ENCODE measurements around the gene IL16. TPM values are rescaled to one million over a fixed set of nuclear protein-coding genes. Genes with fewer than 3 reads are reported as not detected.

Gene IL16
- polyA plus RNA-seq, 2 of the 4 experiments (the other 2 are of a cell fraction), result 0.09 TPM; not detected in 1

GRCh38 chr15:81337241-81337640 lies 140.6 kb downstream of the IL16 start:
- no peak for TF ChIP-seq CHD4 (IDR thresholded peaks at IDR 0.05; ENCODE audit: borderline replicate concordance)
- no peak for TF ChIP-seq KDM5A (IDR thresholded peaks at IDR 0.05)
- no peak for TF ChIP-seq ZC3H11A (IDR thresholded peaks at IDR 0.05)
- no peak for TF ChIP-seq NPAS2 (CRISPR knock-in tag; IDR thresholded peaks at IDR 0.05; ENCODE audit: borderline replicate concordance)
- TF ChIP-seq RARB (CRISPR knock-in tag; IDR thresholded peaks at IDR 0.05), result no peak
- TF ChIP-seq, protein P1, sequence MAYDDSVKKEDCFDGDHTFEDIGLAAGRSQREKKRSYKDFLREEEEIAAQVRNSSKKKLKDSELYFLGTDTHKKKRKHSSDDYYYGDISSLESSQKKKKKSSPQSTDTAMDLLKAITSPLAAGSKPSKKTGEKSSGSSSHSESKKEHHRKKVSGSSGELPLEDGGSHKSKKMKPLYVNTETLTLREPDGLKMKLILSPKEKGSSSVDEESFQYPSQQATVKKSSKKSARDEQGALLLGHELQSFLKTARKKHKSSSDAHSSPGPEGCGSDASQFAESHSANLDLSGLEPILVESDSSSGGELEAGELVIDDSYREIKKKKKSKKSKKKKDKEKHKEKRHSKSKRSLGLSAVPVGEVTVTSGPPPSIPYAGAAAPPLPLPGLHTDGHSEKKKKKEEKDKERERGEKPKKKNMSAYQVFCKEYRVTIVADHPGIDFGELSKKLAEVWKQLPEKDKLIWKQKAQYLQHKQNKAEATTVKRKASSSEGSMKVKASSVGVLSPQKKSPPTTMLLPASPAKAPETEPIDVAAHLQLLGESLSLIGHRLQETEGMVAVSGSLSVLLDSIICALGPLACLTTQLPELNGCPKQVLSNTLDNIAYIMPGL (CRISPR knock-in tag; IDR thresholded peaks at IDR 0.05; ENCODE audit: borderline replicate concordance), result no peak
- H3K27ac ChIP-seq, result no peak overlapping the region
- FAIRE-seq, result no peak
- ChIA-PET CTCF (interaction anchor here (0.6 to 2.5 kb wide), 10 partner anchors 9 to 78 kb away, joined by 3 to 13 read pairs (median 5); no protein-coding TSS in a partner anchor), POLR2A (no interaction called here)
- WGBS (ENCODE audit: missing lambda C conversion rate), result 33% methylated on average over 3 of the region's 3 CpGs
- no peak for DNase-seq (ENCODE audit: low read depth in 1 of 2, low spot score in 1 of 2)
- no peaks in the 10 kb centered on the region for H3K9me3 ChIP-seq
- H3K4me1 ChIP-seq, result peaks cover 13% of the 10 kb centered on the region; the same call in 2 of the 3 replicates
- no peak for ATAC-seq
- H3K4me3 ChIP-seq, result no peak overlapping the region
- no peak overlapping the region for H3K4me2 ChIP-seq

GRCh38 chr15:81337713-81338157 lies 141.1 kb downstream of the IL16 start:
- H3K27ac ChIP-seq, result no peak overlapping the region
- WGBS (ENCODE audit: missing lambda C conversion rate), result 44% methylated on average over 9 of the region's 9 CpGs
- no peak for TF ChIP-seq MYC (IDR thresholded peaks at IDR 0.05; ENCODE audit: borderline replicate concordance, low read length)
- TF ChIP-seq SMC3 (IDR thresholded peaks at IDR 0.05), result no peak
- TF ChIP-seq SREBF2 (IDR thresholded peaks at IDR 0.05), result no peak
- no peak for TF ChIP-seq CBX8 (IDR thresholded peaks at IDR 0.05)
- no peak for TF ChIP-seq JUNB (IDR thresholded peaks at IDR 0.05)
- no peak for TF ChIP-seq ELK1 (IDR thresholded peaks at IDR 0.05; ENCODE audit: low read depth, low read length)
- no peak for TF ChIP-seq GATA3 (IDR thresholded peaks at IDR 0.05; ENCODE audit: borderline replicate concordance)
- no peak for TF ChIP-seq TP53 (CRISPR knock-in tag; IDR thresholded peaks at IDR 0.05)
- TF ChIP-seq HDAC2 (IDR thresholded peaks at IDR 0.05), result no peak
- TF ChIP-seq, protein P2, sequence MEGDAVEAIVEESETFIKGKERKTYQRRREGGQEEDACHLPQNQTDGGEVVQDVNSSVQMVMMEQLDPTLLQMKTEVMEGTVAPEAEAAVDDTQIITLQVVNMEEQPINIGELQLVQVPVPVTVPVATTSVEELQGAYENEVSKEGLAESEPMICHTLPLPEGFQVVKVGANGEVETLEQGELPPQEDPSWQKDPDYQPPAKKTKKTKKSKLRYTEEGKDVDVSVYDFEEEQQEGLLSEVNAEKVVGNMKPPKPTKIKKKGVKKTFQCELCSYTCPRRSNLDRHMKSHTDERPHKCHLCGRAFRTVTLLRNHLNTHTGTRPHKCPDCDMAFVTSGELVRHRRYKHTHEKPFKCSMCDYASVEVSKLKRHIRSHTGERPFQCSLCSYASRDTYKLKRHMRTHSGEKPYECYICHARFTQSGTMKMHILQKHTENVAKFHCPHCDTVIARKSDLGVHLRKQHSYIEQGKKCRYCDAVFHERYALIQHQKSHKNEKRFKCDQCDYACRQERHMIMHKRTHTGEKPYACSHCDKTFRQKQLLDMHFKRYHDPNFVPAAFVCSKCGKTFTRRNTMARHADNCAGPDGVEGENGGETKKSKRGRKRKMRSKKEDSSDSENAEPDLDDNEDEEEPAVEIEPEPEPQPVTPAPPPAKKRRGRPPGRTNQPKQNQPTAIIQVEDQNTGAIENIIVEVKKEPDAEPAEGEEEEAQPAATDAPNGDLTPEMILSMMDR (IDR thresholded peaks at IDR 0.05), result no peak
- no peak for TF ChIP-seq PBX3 (IDR thresholded peaks at IDR 0.05)
- ATAC-seq (no peak), FAIRE-seq (no peak), DNase-seq (ENCODE audit: low read depth in 1 of 2, low spot score in 1 of 2) (no peak)
- no peaks in the 10 kb centered on the region for H3K9me3 ChIP-seq
- CTCF ChIA-PET, result interaction anchor here (0.7 to 2.8 kb wide), 7 partner anchors 10 to 72 kb away, joined by 4 to 14 read pairs (median 6); no protein-coding TSS in a partner anchor
- H3K4me1 ChIP-seq, result peaks cover 13% of the 10 kb centered on the region; the same call in 2 of the 3 replicates
- POLR2A ChIA-PET, result no interaction called here
- no peak overlapping the region for H3K4me3 ChIP-seq
- H3K4me2 ChIP-seq, result no peak overlapping the region
